Hepatocyte (in vitro differentiated cells): ENCODE measurements around the gene HMOX1.

Source experiments
- EZH2 ChIP-seq: fragments of 200-600 bp; sonication (generic); IDR thresholded peaks from 2 replicates; pipeline ENCODE4 v1.6.1; 2016; ENCODE audit warnings: antibody characterized with exemption, mild to moderate bottlenecking, borderline replicate concordance
- TF ChIP-seq, protein P1 (sequence below): fragments of 200-600 bp; sonication (generic); IDR thresholded peaks from 2 replicates; pipeline ENCODE4 v1.5.1; 2016; ENCODE audit warnings: antibody characterized with exemption, mild to moderate bottlenecking; ENCODE audit not compliant: poor library complexity

- TF ChIP-seq, protein P1, sequence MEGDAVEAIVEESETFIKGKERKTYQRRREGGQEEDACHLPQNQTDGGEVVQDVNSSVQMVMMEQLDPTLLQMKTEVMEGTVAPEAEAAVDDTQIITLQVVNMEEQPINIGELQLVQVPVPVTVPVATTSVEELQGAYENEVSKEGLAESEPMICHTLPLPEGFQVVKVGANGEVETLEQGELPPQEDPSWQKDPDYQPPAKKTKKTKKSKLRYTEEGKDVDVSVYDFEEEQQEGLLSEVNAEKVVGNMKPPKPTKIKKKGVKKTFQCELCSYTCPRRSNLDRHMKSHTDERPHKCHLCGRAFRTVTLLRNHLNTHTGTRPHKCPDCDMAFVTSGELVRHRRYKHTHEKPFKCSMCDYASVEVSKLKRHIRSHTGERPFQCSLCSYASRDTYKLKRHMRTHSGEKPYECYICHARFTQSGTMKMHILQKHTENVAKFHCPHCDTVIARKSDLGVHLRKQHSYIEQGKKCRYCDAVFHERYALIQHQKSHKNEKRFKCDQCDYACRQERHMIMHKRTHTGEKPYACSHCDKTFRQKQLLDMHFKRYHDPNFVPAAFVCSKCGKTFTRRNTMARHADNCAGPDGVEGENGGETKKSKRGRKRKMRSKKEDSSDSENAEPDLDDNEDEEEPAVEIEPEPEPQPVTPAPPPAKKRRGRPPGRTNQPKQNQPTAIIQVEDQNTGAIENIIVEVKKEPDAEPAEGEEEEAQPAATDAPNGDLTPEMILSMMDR, result no peak
- TF ChIP-seq EZH2, result no peak
Measured at GRCh38 chr22:35424761-35425160, 43.9 kb downstream of the HMOX1 start.
